H9 (cell line): ENCODE results near the gene ROCK2. TPM values are rescaled to one million over a fixed set of nuclear protein-coding genes. Genes with fewer than 3 reads are reported as not detected.
"Not testable (repeated sequence)": the region's sequence is repeated elsewhere in the genome, so short reads cannot be mapped to it uniquely, and the experiment has no call there.

Experiments
- DNase-seq: peaks from one replicate; pipeline ENCODE4 v3.0.0-alpha.2; 2017
- H2AFZ ChIP-seq: one replicate; pipeline ENCODE4 v1.6.1; 2013; ENCODE audit warnings: mild to moderate bottlenecking, low read length, control low read depth, moderate library complexity
- H2AK5ac ChIP-seq: 2 replicates; pipeline ENCODE4 v1.6.1; 2013; ENCODE audit warnings: low read length, control low read depth, mixed read lengths; ENCODE audit not compliant: insufficient read length
- H2BK120ac ChIP-seq: one replicate; pipeline ENCODE4 v1.6.1; 2013; ENCODE audit warnings: low read depth, mild to moderate bottlenecking, low read length, control low read depth, inconsistent platforms; ENCODE audit not compliant: poor library complexity, severe bottlenecking
- H2BK12ac ChIP-seq: 2 replicates; pipeline ENCODE4 v1.6.1; 2013; ENCODE audit warnings: low read length, control low read depth, mixed read lengths, low read depth; ENCODE audit not compliant: insufficient read length
- H2BK15ac ChIP-seq: 2 replicates; pipeline ENCODE4 v1.6.1; 2013; ENCODE audit warnings: low read depth, low read length, control low read depth
- H2BK20ac ChIP-seq: one replicate; pipeline ENCODE4 v1.6.1; 2013; ENCODE audit warnings: low read depth, mild to moderate bottlenecking, low read length, control low read depth, inconsistent platforms; ENCODE audit not compliant: poor library complexity, severe bottlenecking
- H2BK5ac ChIP-seq: 2 replicates; pipeline ENCODE4 v1.6.1; 2013; ENCODE audit warnings: low read length, control low read depth, mixed read lengths; ENCODE audit not compliant: insufficient read length
- H3K14ac ChIP-seq: 2 replicates; pipeline ENCODE4 v1.6.1; 2013; ENCODE audit warnings: low read length, control low read depth; ENCODE audit not compliant: insufficient read depth
- H3K18ac ChIP-seq: 2 replicates; pipeline ENCODE4 v1.6.1; 2013; ENCODE audit warnings: low read depth, mild to moderate bottlenecking, mixed read lengths, low read length, control low read depth; ENCODE audit not compliant: insufficient read length
- H3K23ac ChIP-seq: 2 replicates; pipeline ENCODE4 v1.6.1; 2013; ENCODE audit warnings: low read length, control low read depth, mixed read lengths, low read depth; ENCODE audit not compliant: insufficient read length
- H3K23me2 ChIP-seq: 2 replicates; pipeline ENCODE4 v1.6.1; 2013; ENCODE audit warnings: low read depth, mild to moderate bottlenecking, mixed read lengths, low read length, control low read depth; ENCODE audit not compliant: insufficient read length, poor library complexity, severe bottlenecking
- H3K27ac ChIP-seq: 2 replicates; pipeline ENCODE4 v1.5.1; 2013; ENCODE audit warnings: low read length, control low read depth, mixed read lengths, low read depth; ENCODE audit not compliant: insufficient read length
- H3K27me3 ChIP-seq: 2 replicates; pipeline ENCODE4 v1.6.1; 2013; ENCODE audit warnings: low read length, control low read depth, inconsistent platforms; ENCODE audit not compliant: insufficient read depth
- H3K4ac ChIP-seq: 2 replicates; pipeline ENCODE4 v1.6.1; 2013; ENCODE audit warnings: low read depth, mild to moderate bottlenecking, control low read depth, inconsistent platforms, low read length, moderate library complexity
- H3K4me1 ChIP-seq: 2 replicates; pipeline ENCODE4 v1.6.1; 2013; ENCODE audit warnings: low read length, control low read depth, inconsistent platforms; ENCODE audit not compliant: insufficient read depth
- H3K4me2 ChIP-seq: 2 replicates; pipeline ENCODE4 v1.6.1; 2013; ENCODE audit warnings: low read length, control low read depth, mixed read lengths; ENCODE audit not compliant: insufficient read length, insufficient read depth
- H3K56ac ChIP-seq: 2 replicates; pipeline ENCODE4 v1.6.1; 2013; ENCODE audit warnings: low read depth, mild to moderate bottlenecking, mixed read lengths, low read length, control low read depth; ENCODE audit not compliant: insufficient read length
- H3K79me1 ChIP-seq: 2 replicates; pipeline ENCODE4 v1.6.1; 2013; ENCODE audit warnings: low read depth, mild to moderate bottlenecking, moderate library complexity, low read length, control low read depth, inconsistent platforms; ENCODE audit not compliant: insufficient read depth, poor library complexity, severe bottlenecking
- H3K79me2 ChIP-seq: 2 replicates; pipeline ENCODE4 v1.6.1; 2013; ENCODE audit warnings: low read length, control low read depth, inconsistent platforms; ENCODE audit not compliant: insufficient read depth
- H3K9ac ChIP-seq: 2 replicates; pipeline ENCODE4 v1.6.1; 2013; ENCODE audit warnings: low read length, control low read depth, mixed read lengths; ENCODE audit not compliant: insufficient read length; ENCODE audit errors: extremely low read depth
- H3K9me3 ChIP-seq: one replicate; pipeline ENCODE4 v1.6.1; 2013; ENCODE audit warnings: low read depth, low read length, inconsistent platforms; ENCODE audit not compliant: control insufficient read depth
- H3T11ph ChIP-seq: one replicate; pipeline ENCODE4 v1.6.1; 2013; ENCODE audit warnings: mild to moderate bottlenecking, low read length, control low read depth, inconsistent platforms
- H4K20me1 ChIP-seq: one replicate; pipeline ENCODE4 v1.6.1; 2013; ENCODE audit not compliant: control insufficient read depth, insufficient read length, insufficient read depth
- H4K5ac ChIP-seq: 2 replicates; pipeline ENCODE4 v1.6.1; 2013; ENCODE audit warnings: low read depth, mild to moderate bottlenecking, mixed read lengths, low read length, control low read depth; ENCODE audit not compliant: insufficient read length
- H4K8ac ChIP-seq: replicated peaks from 2 replicates; pipeline ENCODE4 v1.6.1; 2013; ENCODE audit warnings: low read length, control low read depth, mixed read lengths, low read depth; ENCODE audit not compliant: insufficient read length
- H4K91ac ChIP-seq: 2 replicates; pipeline ENCODE4 v1.6.1; 2013; ENCODE audit warnings: low read depth, mild to moderate bottlenecking, moderate library complexity, mixed read lengths, low read length, control low read depth; ENCODE audit not compliant: insufficient read length
- H3K27ac Mint-ChIP-seq, 3 experiments: 2 replicates in 2 of 3; 3 replicates in 1 of 3; pipeline ENCODE4 v1.8.0; 2020 to 2021; ENCODE audit warnings: mixed read lengths in 3 of 3, mild to moderate bottlenecking in 1 of 3, moderate library complexity in 1 of 3
- H3K27me3 Mint-ChIP-seq: 2 replicates; pipeline ENCODE4 v1.8.0; 2021; ENCODE audit warnings: low read depth, mild to moderate bottlenecking, moderate library complexity, mixed read lengths
- H3K36me3 Mint-ChIP-seq, 3 experiments: 2 replicates in 2 of 3; 3 replicates in 1 of 3; pipeline ENCODE4 v1.8.0; 2020 to 2021; ENCODE audit warnings: low read depth in 3 of 3, mixed read lengths in 3 of 3; ENCODE audit not compliant: insufficient read depth in 1 of 3
- H3K4me1 Mint-ChIP-seq, 2 experiments: 2 replicates each; pipeline ENCODE4 v1.8.0; 2020; ENCODE audit warnings: mixed read lengths in 2 of 2
- H3K4me3 Mint-ChIP-seq, 2 experiments: 2 replicates in 1 of 2; 3 replicates in 1 of 2; pipeline ENCODE4 v1.8.0; 2020 to 2021; ENCODE audit warnings: mild to moderate bottlenecking in 2 of 2, mixed read lengths in 2 of 2, moderate library complexity in 1 of 2
- H3K9me3 Mint-ChIP-seq, 2 experiments: 2 replicates in 1 of 2; 3 replicates in 1 of 2; pipeline ENCODE4 v1.8.0; 2020; ENCODE audit warnings: mild to moderate bottlenecking in 2 of 2, mixed read lengths in 2 of 2, moderate library complexity in 1 of 2
- CTCF ChIP-seq: fragments of 200-600 bp; sonication (generic); conservative IDR thresholded peaks from 3 replicates; pipeline ENCODE4 v1.8.0; 2021; ENCODE audit warnings: antibody characterized with exemption, mild to moderate bottlenecking
- WGBS: extraction: QIAGEN DNeasy Blood & Tissue Kit; methylation state at CpG from one replicate; pipeline ENCODE4 v1.1.7; 2013; ENCODE audit warnings: missing lambda C conversion rate, low lambda C conversion rate, mixed read lengths; ENCODE audit not compliant: insufficient read length; ENCODE audit errors: extremely low coverage; 5-methylcytosine and 5-hydroxymethylcytosine counted together
- total RNA-seq: library from RNA; stranded (reverse); gene quantifications from 2 replicates; pipeline ENCODE4 v1.2.1, GENCODE V29; 2021

ROCK2 gene
- total RNA-seq, 1 experiment from 2014 or later: 33.2 TPM

DNA sequence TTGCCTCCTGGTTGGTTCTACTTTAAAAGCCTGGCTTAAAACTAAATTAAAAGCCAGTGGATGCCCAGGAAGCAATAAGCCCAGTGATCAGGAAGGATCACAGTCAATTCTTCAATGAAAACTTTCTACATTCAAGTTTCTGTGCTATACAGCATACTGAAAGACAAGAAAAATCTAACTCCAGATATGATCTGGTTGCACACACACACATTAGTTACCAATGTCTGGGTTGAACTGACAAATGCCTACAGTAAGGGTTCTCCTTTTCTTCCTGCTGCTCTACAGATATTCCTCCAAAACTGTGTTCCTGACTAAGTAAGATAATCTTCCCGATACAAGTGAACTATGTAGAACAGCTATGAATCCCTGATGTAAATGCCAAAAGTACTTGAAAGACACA, 81.3 kb downstream of the ROCK2 start:
- Histone ChIP-seq H3K9me3 (no peaks in the 10 kb centered on the region), H4K5ac (no peak overlapping the region), H3K79me1 (no peaks in the 10 kb centered on the region), H2BK5ac (no peak overlapping the region), H4K91ac (no peak overlapping the region), H4K20me1 (no peaks in the 10 kb centered on the region), H2BK12ac (no peak overlapping the region), H2BK15ac (no peak overlapping the region), H3K23ac (no peak overlapping the region), H2AK5ac (no peak overlapping the region), H3K9ac (no peak overlapping the region), H3T11ph (no peak overlapping the region), H3K4ac (no peak overlapping the region), H4K8ac (no peak overlapping the region), H2BK20ac (no peak overlapping the region), H3K14ac (no peak overlapping the region), H3K18ac (no peak overlapping the region), H3K79me2 (no peaks in the 10 kb centered on the region), H2BK120ac (no peak overlapping the region), H3K23me2 (no peaks in the 10 kb centered on the region), H3K56ac (no peak overlapping the region), H2AFZ (no peak overlapping the region), H3K4me2 (no peak overlapping the region), H3K27me3 (no peaks in the 10 kb centered on the region), H3K27ac (no peak overlapping the region), H3K4me1 (no peaks in the 10 kb centered on the region)
- Mint-ChIP-seq H3K27me3 (no peaks in the 10 kb centered on the region), H3K4me1 (no peaks in the 10 kb centered on the region; a peak in 1 of 4 replicates), H3K9me3 (no peaks in the 10 kb centered on the region; a peak in 1 of 5 replicates), H3K36me3 (peaks cover 2 to 6% (median 2%) of the 10 kb centered on the region in 3 experiments; a peak in 6 of 7 replicates), H3K4me3 (no peak overlapping the region), H3K27ac (no peak overlapping the region)
- no peak for DNase-seq
- TF ChIP-seq CTCF: no peak
- WGBS: no CpG with 5 or more reads among the region's 1 CpG

- H3K79me1 ChIP-seq, H3T11ph ChIP-seq, H3K4ac ChIP-seq, H3K27me3 Mint-ChIP-seq, H3K23me2 ChIP-seq, H3K4me3 Mint-ChIP-seq, H2BK20ac ChIP-seq, H2AFZ ChIP-seq, H4K91ac ChIP-seq, H3K27ac Mint-ChIP-seq, H2BK120ac ChIP-seq, H3K9me3 ChIP-seq, H3K27ac ChIP-seq, H3K79me2 ChIP-seq, H3K18ac ChIP-seq, DNase-seq, H2BK15ac ChIP-seq, H2BK12ac ChIP-seq, H4K5ac ChIP-seq, H3K4me2 ChIP-seq, H3K23ac ChIP-seq, H4K8ac ChIP-seq, H3K27me3 ChIP-seq, H3K36me3 Mint-ChIP-seq, H4K20me1 ChIP-seq, H3K56ac ChIP-seq, H3K9ac ChIP-seq, H2BK5ac ChIP-seq, H3K9me3 Mint-ChIP-seq, H3K4me1 ChIP-seq, H2AK5ac ChIP-seq, H3K14ac ChIP-seq, H3K4me1 Mint-ChIP-seq: not testable (repeated sequence)
- WGBS: no CpG with 5 or more reads among the region's 2 CpGs
Measured at GRCh38 chr2:11262438-11262837, 82.0 kb downstream of the ROCK2 start.
